ENCODE data around the gene VAV2.
A peak's percentile ranks its signal among the peaks of the same experiment; 100 is the strongest.

The VAV2 gene

DNA sequence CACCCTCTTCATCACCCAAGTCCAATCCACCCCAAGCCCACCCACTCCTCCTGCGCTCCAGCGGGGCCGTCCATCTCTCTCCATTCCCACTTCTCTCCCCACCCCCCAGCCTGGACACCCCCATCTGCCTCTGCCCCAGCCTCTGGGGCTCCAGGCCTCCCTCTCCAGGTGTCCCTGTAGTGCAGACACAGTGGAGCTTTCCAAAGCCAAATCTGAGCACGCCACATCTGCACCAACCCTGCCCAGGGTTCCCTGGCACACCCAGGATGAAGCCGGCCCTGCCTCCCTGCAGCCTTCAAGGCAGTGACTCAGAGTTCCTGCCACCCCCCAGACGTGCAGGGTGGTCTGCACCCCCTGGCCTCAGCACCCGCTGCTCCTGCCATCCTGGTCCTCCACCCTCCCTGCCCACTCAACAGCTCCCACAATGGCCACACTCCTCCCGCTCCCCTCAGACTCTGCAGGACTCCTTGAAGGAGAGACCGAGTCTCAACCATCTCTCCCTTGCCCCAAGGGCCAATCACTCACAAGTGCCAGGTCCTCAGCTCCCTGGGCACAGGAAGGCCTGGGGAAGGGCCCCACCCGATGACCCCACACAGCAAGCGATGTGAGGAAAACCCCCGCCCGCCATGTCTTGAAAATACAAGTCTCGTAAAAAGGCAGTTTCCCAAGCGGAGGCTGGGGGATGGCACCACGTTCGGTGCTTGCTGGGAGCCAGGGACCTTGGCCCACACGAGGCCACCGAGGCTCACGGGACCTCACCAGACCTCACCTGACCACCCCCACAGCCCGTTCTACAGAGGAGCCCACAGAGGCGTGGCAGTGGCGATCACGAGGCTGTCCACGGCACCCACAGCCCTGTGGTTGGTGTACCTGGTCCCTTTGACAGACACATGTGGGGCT, 22.2 kb downstream of the VAV2 start:
- TF ChIP-seq ZC3H10 (CRISPR knock-in tag; IDR thresholded peaks at IDR 0.05): no peak

DNA sequence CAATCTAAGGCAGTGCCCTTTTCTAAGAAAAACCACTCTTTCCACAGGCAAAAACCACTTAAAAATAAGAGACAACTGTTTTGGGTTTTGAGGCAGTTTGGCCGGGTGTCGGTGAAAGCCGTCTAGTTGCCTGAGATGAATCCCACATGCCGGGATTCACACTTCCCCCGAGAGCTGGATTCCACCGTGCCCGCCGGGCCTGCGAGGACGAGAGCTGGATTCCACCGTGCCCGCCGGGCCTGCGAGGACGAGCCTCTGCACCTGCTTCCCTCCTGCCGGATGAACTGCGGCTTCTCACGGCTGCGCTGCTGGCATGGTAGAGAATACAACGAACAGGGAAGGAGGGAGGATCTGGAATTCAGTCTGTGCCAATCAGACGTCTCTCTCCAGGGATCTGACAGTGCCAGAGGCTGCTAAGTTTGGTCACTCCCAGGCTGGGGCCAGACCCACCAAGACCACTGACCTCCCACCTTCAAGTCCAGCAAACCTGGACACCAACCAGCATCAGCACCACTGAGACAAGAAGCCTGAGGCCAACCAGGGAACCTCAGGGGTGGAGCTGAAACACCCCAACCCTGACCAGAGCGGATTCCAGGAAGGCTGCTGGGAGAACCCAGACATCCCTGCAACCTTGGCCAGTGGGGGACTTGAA, 23.0 kb downstream of the VAV2 start:
- TF ChIP-seq TSHZ2 (CRISPR knock-in tag; IDR thresholded peaks at IDR 0.05) (no peak), ZNF565 (CRISPR knock-in tag; conservative IDR thresholded peaks at IDR 0.05; ENCODE audit: low read depth) (no peak), ZNF8 (CRISPR knock-in tag; IDR thresholded peaks at IDR 0.05) (no peak), OSR1 (CRISPR knock-in tag; IDR thresholded peaks at IDR 0.05) (no peak), TOX (CRISPR knock-in tag; IDR thresholded peaks at IDR 0.05; ENCODE audit: borderline replicate concordance) (no peak), ZC3H10 (CRISPR knock-in tag; IDR thresholded peaks at IDR 0.05) (no peak), ZFP3 (CRISPR knock-in tag; IDR thresholded peaks at IDR 0.05) (no peak), PPARA (CRISPR knock-in tag; IDR thresholded peaks at IDR 0.05; ENCODE audit: borderline replicate concordance) (no peak), GLIS3 (CRISPR knock-in tag; IDR thresholded peaks at IDR 0.05) (no peak)
- no peak for ATAC-seq

More for the DNA sequence above, 22.2 kb downstream of the VAV2 start:
- ATAC-seq: no peak

DNA sequence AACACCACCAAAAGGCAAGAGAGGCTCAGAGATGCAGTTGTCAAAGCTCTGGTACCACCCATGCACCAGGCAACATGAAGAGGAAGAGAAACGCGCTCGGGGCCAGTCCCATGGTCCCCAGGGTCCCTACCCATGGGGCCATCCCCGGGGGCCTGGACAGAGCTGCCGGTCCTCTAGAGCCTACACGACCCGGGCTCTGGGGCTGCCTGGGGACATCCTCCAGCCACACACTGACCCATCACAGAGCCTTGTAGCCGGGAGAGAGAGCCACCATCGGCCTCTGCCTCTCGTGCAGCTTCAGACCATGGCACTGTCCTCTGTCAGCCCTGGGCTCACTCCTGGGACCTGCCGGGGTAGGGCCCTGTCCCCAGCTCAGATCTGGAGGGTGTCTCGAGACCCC, 23.7 kb downstream of the VAV2 start:
- no peak for TF ChIP-seq PPARA (CRISPR knock-in tag; IDR thresholded peaks at IDR 0.05; ENCODE audit: borderline replicate concordance)
- TF ChIP-seq BACH2 (CRISPR knock-in tag; IDR thresholded peaks at IDR 0.05; ENCODE audit: borderline replicate concordance): no peak
- no peak for TF ChIP-seq TSHZ2 (CRISPR knock-in tag; IDR thresholded peaks at IDR 0.05)
- no peak for TF ChIP-seq TOX (CRISPR knock-in tag; IDR thresholded peaks at IDR 0.05; ENCODE audit: borderline replicate concordance)
- TF ChIP-seq ZFP3 (CRISPR knock-in tag; IDR thresholded peaks at IDR 0.05): no peak
- TF ChIP-seq, protein P1, sequence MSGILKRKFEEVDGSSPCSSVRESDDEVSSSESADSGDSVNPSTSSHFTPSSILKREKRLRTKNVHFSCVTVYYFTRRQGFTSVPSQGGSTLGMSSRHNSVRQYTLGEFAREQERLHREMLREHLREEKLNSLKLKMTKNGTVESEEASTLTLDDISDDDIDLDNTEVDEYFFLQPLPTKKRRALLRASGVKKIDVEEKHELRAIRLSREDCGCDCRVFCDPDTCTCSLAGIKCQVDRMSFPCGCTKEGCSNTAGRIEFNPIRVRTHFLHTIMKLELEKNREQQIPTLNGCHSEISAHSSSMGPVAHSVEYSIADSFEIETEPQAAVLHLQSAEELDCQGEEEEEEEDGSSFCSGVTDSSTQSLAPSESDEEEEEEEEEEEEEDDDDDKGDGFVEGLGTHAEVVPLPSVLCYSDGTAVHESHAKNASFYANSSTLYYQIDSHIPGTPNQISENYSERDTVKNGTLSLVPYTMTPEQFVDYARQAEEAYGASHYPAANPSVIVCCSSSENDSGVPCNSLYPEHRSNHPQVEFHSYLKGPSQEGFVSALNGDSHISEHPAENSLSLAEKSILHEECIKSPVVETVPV (CRISPR knock-in tag; IDR thresholded peaks at IDR 0.05): no peak
- TF ChIP-seq ARNTL (CRISPR knock-in tag; IDR thresholded peaks at IDR 0.05; ENCODE audit: borderline replicate concordance, low read depth): no peak
- TF ChIP-seq ZNF8 (CRISPR knock-in tag; IDR thresholded peaks at IDR 0.05): no peak
- no peak for TF ChIP-seq ESRRG (CRISPR knock-in tag; IDR thresholded peaks at IDR 0.05)
- no peak for TF ChIP-seq ZNF565 (CRISPR knock-in tag; conservative IDR thresholded peaks at IDR 0.05; ENCODE audit: low read depth)
- TF ChIP-seq ISL1 (CRISPR knock-in tag; IDR thresholded peaks at IDR 0.05): no peak
- TF ChIP-seq GLIS3 (CRISPR knock-in tag; IDR thresholded peaks at IDR 0.05): no peak
- TF ChIP-seq CSDC2 (CRISPR knock-in tag; IDR thresholded peaks at IDR 0.05): no peak
- no peak for ATAC-seq

- ATAC-seq: peak; percentile 65
- TF ChIP-seq OSR1 (CRISPR knock-in tag; IDR thresholded peaks at IDR 0.05) (no peak), CSDC2 (CRISPR knock-in tag; IDR thresholded peaks at IDR 0.05) (no peak), TOX (CRISPR knock-in tag; IDR thresholded peaks at IDR 0.05; ENCODE audit: borderline replicate concordance) (no peak), BACH2 (CRISPR knock-in tag; IDR thresholded peaks at IDR 0.05; ENCODE audit: borderline replicate concordance) (no peak), ZNF8 (CRISPR knock-in tag; IDR thresholded peaks at IDR 0.05) (no peak), ZC3H10 (CRISPR knock-in tag; IDR thresholded peaks at IDR 0.05) (no peak), ISL1 (CRISPR knock-in tag; IDR thresholded peaks at IDR 0.05) (no peak), ESRRG (CRISPR knock-in tag; IDR thresholded peaks at IDR 0.05) (no peak), RARB (CRISPR knock-in tag; IDR thresholded peaks at IDR 0.05) (no peak), POU6F1 (CRISPR knock-in tag; IDR thresholded peaks at IDR 0.05; ENCODE audit: borderline replicate concordance, low read depth) (no peak), ZNF70 (CRISPR knock-in tag; IDR thresholded peaks at IDR 0.05) (no peak), PATZ1 (CRISPR knock-in tag; IDR thresholded peaks at IDR 0.05; ENCODE audit: borderline replicate concordance) (no peak)
- TF ChIP-seq, protein P1 (CRISPR knock-in tag; IDR thresholded peaks at IDR 0.05): no peak
Measured at GRCh38 chr9:133967024-133967741, 24.9 kb downstream of the VAV2 start.
